ENCODE data around the gene CALML3. TPM values are rescaled to one million over a fixed set of nuclear protein-coding genes. Genes with fewer than 3 reads are reported as not detected.

Gene CALML3
- total RNA-seq, 4 donors from 2014 or later: 0.24 TPM; not detected in 3

- 95 to 96% methylated on average over 10 of the region's 10 CpGs for WGBS, 2 donors
- intact Hi-C loops (cut with DNase I): no loop called here
- H3K4me3 ChIP-seq (replicated peaks in 1 of 3): no peak overlapping the region
- no peak for DNase-seq
- no peak overlapping the region for H3K27ac ChIP-seq
- H3K4me1 ChIP-seq: peaks cover 0 to 8% of the 10 kb centered on the region in 2 donors
- H3K36me3 ChIP-seq: no peaks in the 10 kb centered on the region
- TF ChIP-seq POLR2A (IDR thresholded peaks at IDR 0.05): no peak
- no peak for TF ChIP-seq CTCF (IDR thresholded peaks at IDR 0.05)
- H3K27me3 ChIP-seq: no peaks in the 10 kb centered on the region
- H3K9me3 ChIP-seq: no peaks in the 10 kb centered on the region
These were observed 7.5 kb downstream of the CALML3 start for GRCh38 chr10:5532307-5532605.

GRCh38 chr10:5532618-5533097 lies 7.9 kb downstream of the CALML3 start:
- WGBS, 2 donors: 84 to 92% methylated on average over 6 of the region's 6 CpGs
- intact Hi-C loops (cut with DNase I): no loop called here
- H3K27ac ChIP-seq: no peak overlapping the region

GRCh38 chr10:5533098-5533731 lies 8.5 kb downstream of the CALML3 start:
- H3K36me3 ChIP-seq: no peaks in the 10 kb centered on the region
- no peak overlapping the region for H3K27ac ChIP-seq
- DNase-seq: no peak
- H3K9me3 ChIP-seq: no peaks in the 10 kb centered on the region
- no peak overlapping the region for H3K4me3 ChIP-seq (replicated peaks in 1 of 3)
- H3K4me1 ChIP-seq: peaks cover 0 to 8% of the 10 kb centered on the region in 2 donors
- intact Hi-C loops (cut with DNase I): no loop called here
- TF ChIP-seq POLR2A (IDR thresholded peaks at IDR 0.05) (no peak), CTCF (IDR thresholded peaks at IDR 0.05) (no peak)
- 89 to 94% methylated on average over 21 of the region's 21 CpGs for WGBS, 2 donors
- no peaks in the 10 kb centered on the region for H3K27me3 ChIP-seq

More at GRCh38 chr10:5532618-5533097, 7.9 kb downstream of the CALML3 start:
- H3K36me3 ChIP-seq: no peaks in the 10 kb centered on the region
- H3K27me3 ChIP-seq: no peaks in the 10 kb centered on the region
- DNase-seq: no peak
- peaks cover 0 to 8% of the 10 kb centered on the region in 2 donors for H3K4me1 ChIP-seq
- no peaks in the 10 kb centered on the region for H3K9me3 ChIP-seq
- H3K4me3 ChIP-seq (replicated peaks in 1 of 3): no peak overlapping the region
- TF ChIP-seq CTCF (IDR thresholded peaks at IDR 0.05) (no peak), POLR2A (IDR thresholded peaks at IDR 0.05) (no peak)

GRCh38 chr10:5534051-5534821 lies 9.5 kb downstream of the CALML3 start:
- intact Hi-C loops (cut with DNase I): no loop called here
- H3K4me1 ChIP-seq: peaks cover 0 to 8% of the 10 kb centered on the region in 2 donors
- H3K27me3 ChIP-seq: no peaks in the 10 kb centered on the region
- TF ChIP-seq POLR2A (IDR thresholded peaks at IDR 0.05) (no peak), CTCF (IDR thresholded peaks at IDR 0.05) (no peak)
- no peaks in the 10 kb centered on the region for H3K36me3 ChIP-seq
- 89 to 90% methylated on average over 38 of the region's 38 CpGs for WGBS, 2 donors
- DNase-seq: peak in 1 of 2 donors; percentile 2
- H3K27ac ChIP-seq: no peak overlapping the region
- H3K9me3 ChIP-seq: no peaks in the 10 kb centered on the region
- H3K4me3 ChIP-seq (replicated peaks in 1 of 3): no peak overlapping the region
